GM13977 (cell line): Measurements from ENCODE around the gene SWAP70.
"Not testable (repeated sequence)": the region's sequence is repeated elsewhere in the genome, so short reads cannot be mapped to it uniquely, and the experiment has no call there.

ENCODE experiments used
- DNase-seq: peaks from one replicate; pipeline ENCODE4 v3.0.0; 2012; ENCODE audit warnings: low spot score
- in situ Hi-C: fragments of 300-500 bp; cut with MboI; formaldehyde crosslinking; loops from one replicate; pipeline ENCODE4 v1.12.0; 2022; ENCODE audit warnings: low sequenced_read_pairs, low pct_unique_long_range_greater_than_20kb, mixed read lengths, inconsistent platforms; ENCODE audit not compliant: unreplicated experiment
- TF ChIP-seq, protein P1 (sequence below): IDR thresholded peaks from 2 replicates; pipeline ENCODE4 v1.5.1; 2012; ENCODE audit warnings: mild to moderate bottlenecking, control low read depth; ENCODE audit not compliant: insufficient read depth; ENCODE audit errors: extremely low read depth, missing control alignments

SWAP70 gene

DNA sequence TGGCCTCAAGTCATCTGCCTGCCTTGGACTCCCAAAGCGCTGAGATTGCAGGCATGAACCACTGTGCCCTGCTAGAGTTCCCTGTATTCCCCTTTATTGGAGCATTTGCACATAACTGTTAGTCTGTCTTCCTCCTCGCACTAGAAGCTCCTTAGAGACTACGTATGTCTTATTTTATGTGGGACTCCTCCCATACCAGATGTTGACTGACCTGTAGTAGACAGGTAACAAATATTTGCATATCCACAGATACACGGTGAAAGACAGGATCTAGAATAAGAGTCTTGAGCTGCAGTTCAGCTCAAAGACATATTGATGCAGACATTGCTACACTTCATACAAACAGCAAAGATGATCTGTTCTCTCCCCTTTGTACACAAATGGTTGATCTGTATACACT lies 40.7 kb downstream of the SWAP70 start:
- TF ChIP-seq, protein P1, sequence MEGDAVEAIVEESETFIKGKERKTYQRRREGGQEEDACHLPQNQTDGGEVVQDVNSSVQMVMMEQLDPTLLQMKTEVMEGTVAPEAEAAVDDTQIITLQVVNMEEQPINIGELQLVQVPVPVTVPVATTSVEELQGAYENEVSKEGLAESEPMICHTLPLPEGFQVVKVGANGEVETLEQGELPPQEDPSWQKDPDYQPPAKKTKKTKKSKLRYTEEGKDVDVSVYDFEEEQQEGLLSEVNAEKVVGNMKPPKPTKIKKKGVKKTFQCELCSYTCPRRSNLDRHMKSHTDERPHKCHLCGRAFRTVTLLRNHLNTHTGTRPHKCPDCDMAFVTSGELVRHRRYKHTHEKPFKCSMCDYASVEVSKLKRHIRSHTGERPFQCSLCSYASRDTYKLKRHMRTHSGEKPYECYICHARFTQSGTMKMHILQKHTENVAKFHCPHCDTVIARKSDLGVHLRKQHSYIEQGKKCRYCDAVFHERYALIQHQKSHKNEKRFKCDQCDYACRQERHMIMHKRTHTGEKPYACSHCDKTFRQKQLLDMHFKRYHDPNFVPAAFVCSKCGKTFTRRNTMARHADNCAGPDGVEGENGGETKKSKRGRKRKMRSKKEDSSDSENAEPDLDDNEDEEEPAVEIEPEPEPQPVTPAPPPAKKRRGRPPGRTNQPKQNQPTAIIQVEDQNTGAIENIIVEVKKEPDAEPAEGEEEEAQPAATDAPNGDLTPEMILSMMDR = no peak
- DNase-seq = no peak
- in situ Hi-C loops = no loop called here

DNA sequence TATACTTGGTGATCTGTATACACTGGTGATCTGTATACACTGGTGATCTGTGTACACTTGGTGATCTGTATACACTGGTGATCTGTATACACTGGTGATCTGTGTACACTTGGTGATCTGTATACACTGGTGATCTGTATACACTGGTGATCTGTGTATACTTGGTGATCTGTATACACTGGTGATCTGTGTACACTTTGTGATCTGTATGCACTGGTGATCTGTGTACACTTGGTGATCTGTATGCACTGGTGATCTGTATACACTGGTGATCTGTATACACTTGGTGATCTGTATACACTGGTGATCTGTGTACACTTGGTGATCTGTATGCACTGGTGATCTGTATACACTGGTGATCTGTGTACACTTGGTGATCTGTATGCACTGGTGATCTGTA lies 41.5 kb downstream of the SWAP70 start:
- in situ Hi-C loops = not testable (repeated sequence)

DNA sequence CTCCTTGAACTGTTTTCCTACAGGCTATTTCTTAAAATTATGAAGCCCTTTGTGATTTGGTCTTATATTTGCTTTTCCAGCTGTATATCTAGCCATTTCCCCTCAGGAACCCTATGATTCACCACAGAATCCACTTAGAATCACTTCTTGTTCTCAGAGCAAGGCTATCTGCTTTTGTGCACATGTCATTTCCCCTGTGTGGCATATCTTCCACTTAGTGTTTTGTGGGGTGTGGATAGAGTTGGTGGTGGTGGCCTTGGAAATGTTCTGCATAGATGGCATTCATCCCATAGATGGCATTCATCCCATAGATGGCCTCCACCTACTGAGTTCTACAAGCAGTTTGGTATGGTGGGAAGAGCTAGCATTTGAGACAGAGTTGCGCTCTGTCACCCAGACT lies 44.7 kb downstream of the SWAP70 start:
- TF ChIP-seq, protein P1 = no peak
- DNase-seq = no peak
- in situ Hi-C loops = no loop called here

More for the DNA sequence above, 41.5 kb downstream of the SWAP70 start:
- DNase-seq = not testable (repeated sequence)

DNA sequence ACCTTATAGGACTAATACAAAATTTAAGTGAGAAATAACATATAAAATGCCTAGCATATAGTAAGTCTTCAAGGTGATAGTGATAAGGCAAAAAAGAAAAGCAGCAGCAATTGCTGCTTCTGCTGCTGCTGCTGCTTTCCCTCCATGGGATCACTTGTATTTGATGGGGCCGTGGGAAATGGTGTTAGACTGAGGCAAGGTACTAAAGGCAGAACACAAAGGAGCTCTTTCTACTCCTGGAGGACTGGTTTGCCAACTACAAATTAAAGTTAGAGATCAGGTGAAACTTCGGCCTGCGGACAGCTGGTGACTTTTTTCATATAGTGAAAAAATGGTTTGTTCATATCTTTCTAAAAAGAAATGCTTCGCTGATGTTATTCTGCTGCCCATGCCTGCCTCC lies 46.3 kb downstream of the SWAP70 start:
- TF ChIP-seq, protein P1 = no peak

DNA sequence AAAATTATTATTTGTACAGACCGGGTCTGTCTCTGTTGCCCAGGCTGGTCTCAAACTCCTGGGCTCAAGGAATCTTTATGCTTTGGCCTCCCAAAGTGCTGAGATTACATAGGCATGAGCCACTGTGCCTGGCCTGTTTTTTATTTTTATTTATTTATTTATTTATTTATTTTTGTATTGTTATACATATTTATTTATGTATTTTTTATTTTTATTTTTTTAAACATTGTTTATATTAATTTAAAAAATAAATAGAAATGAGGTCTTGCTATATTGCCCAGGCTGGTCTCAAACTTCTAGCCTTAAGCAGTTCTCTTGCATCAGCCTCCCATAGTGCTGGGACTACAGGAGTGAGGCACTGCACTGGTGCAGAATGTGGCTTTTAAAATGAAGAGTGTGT lies 47.0 kb downstream of the SWAP70 start:
- no peak for DNase-seq
- in situ Hi-C loops = no loop called here
- TF ChIP-seq, protein P1 = no peak

More for the DNA sequence above, 46.3 kb downstream of the SWAP70 start:
- DNase-seq = no peak
- in situ Hi-C loops = no loop called here

DNA sequence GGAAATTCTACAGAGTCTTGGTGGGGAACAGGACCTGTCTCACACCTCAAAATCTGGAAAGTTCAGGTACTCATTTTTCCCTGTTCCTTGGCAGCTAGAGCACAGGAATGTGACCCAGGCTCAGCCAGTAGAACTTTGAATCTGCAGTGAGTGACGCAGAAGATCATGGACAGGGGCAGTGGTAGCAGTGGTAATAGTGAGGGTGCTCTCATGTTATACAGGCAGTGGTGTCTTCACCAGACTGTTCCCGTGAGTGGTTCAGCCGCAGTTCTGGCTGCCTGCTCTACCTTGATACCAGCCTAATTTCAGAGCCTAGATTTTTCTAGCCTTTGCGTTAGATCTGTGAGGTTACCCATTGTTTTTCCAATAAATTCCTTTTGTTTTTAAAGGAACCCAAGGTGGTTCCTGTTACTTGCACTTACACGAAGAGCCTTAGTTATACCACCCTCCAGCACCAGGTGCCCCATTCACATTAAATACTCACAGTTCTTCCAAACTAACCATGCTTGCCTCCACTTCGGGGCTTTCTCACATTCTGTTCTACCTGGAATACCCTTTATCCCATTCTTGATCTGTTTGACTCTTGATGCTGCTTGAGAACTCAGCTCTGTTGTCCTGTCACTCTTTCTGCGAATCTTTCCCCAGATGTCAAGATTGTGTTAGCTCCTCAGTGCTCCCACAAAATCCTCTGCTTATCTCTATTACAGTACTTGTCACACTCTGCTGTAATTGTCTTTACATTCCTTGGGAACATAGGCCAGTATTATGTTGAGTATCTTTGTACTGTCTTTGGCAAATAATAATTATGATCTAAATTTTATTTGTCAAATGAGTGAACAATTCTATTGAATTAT lies 47.8 kb downstream of the SWAP70 start:
- no peak for DNase-seq
- in situ Hi-C loops = no loop called here
- TF ChIP-seq, protein P1 = no peak

DNA sequence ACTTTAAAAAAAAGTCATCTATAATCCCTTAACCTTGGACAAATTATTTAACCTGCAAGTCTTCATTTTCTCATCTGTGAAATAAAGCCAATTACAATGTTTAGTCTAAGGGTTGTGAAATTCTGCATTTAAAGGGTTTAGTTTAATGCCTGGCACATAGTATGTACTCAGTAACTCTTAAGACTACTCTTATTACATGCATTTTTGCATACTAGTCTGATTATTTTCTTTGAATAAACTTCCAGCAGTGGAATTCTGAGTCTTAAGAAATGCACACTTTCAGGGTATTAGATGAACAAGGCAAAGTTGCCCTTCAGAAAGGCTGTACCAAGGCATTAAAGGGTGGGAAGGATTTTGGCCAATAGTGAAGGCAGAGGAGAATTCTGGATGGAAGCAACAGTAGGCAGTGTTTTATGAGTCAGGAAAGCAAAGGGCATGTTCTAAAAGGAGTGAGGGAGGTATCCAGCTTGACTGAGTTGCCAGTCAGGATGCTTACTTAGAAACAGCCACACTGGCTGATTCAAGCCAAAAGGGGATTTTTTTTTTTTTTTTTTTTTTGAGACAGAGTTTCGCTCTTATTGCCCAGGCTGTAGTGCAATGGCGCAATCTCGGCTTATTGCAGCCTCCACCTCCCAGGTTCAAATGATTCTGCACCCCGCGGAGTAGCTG lies 50.5 kb downstream of the SWAP70 start:
- DNase-seq = no peak
- in situ Hi-C loops = no loop called here
- TF ChIP-seq, protein P1 = no peak
